MM.1S (cell line): ENCODE data around the gene HSBP1L1.

Experiments
- DNase-seq: peaks from one replicate; pipeline ENCODE4 v3.0.0-alpha.2; 2015
- H2AFZ ChIP-seq: fragments of 300-600 bp; sonication (generic); 2 replicates; pipeline ENCODE4 v1.6.0; 2016; ENCODE audit warnings: antibody characterized with exemption, low read length
- H3F3A ChIP-seq: fragments of 300-600 bp; sonication (generic); 2 replicates; pipeline ENCODE4 v1.6.1; 2016; ENCODE audit warnings: mild to moderate bottlenecking, antibody characterized with exemption, low read length, moderate library complexity, mixed read lengths; ENCODE audit not compliant: insufficient read depth
- H3K27ac ChIP-seq: fragments of 300-600 bp; sonication (generic); 2 replicates; pipeline ENCODE4 v1.5.1; 2016; ENCODE audit warnings: mild to moderate bottlenecking, low read length
- H3K27me3 ChIP-seq: fragments of 300-600 bp; sonication (generic); replicated peaks from 2 replicates; pipeline ENCODE4 v1.6.0; 2016; ENCODE audit warnings: low read length; ENCODE audit not compliant: insufficient read depth
- H3K36me3 ChIP-seq: fragments of 300-600 bp; sonication (generic); replicated peaks from 2 replicates; pipeline ENCODE4 v1.6.1; 2016; ENCODE audit warnings: mild to moderate bottlenecking, low read length, mixed read lengths; ENCODE audit not compliant: insufficient read depth
- H3K4me1 ChIP-seq: fragments of 300-600 bp; sonication (generic); 2 replicates; pipeline ENCODE4 v1.6.1; 2016; ENCODE audit warnings: low read length, mixed read lengths
- H3K4me2 ChIP-seq: fragments of 300-600 bp; sonication (generic); 2 replicates; pipeline ENCODE4 v1.6.0; 2016; ENCODE audit warnings: low read depth, low read length
- H3K4me3 ChIP-seq: fragments of 300-600 bp; sonication (generic); 2 replicates; pipeline ENCODE4 v1.5.1; 2016; ENCODE audit warnings: low read length, mixed read lengths
- H3K79me2 ChIP-seq: fragments of 300-600 bp; sonication (generic); 2 replicates; pipeline ENCODE4 v1.6.1; 2016; ENCODE audit warnings: mixed run types, low read length, mixed read lengths
- H3K9ac ChIP-seq: fragments of 300-600 bp; sonication (generic); 2 replicates; pipeline ENCODE4 v1.6.1; 2016; ENCODE audit warnings: low read length, mixed read lengths
- H3K9me2 ChIP-seq: fragments of 300-600 bp; sonication (generic); replicated peaks from 2 replicates; pipeline ENCODE4 v1.6.1; 2016; ENCODE audit warnings: mild to moderate bottlenecking, low read length, mixed read lengths; ENCODE audit not compliant: insufficient read depth
- H3K9me3 ChIP-seq: fragments of 300-600 bp; sonication (generic); replicated peaks from 2 replicates; pipeline ENCODE4 v1.6.1; 2016; ENCODE audit warnings: mild to moderate bottlenecking, low read length, mixed read lengths; ENCODE audit not compliant: insufficient read depth
- H4K20me1 ChIP-seq: fragments of 300-600 bp; sonication (generic); 2 replicates; pipeline ENCODE4 v1.6.1; 2016; ENCODE audit warnings: mild to moderate bottlenecking, low read length, moderate library complexity, mixed read lengths; ENCODE audit not compliant: insufficient read depth
- EZH2 ChIP-seq: fragments of 300-600 bp; sonication (generic); optimal IDR thresholded peaks from 2 replicates; pipeline ENCODE3; 2017; ENCODE audit warnings: low read depth, mild to moderate bottlenecking, antibody characterized with exemption, low read length, mixed read lengths
- EZH2phosphoT487 ChIP-seq: fragments of 300-600 bp; sonication (generic); IDR thresholded peaks from 2 replicates; pipeline ENCODE4 v1.6.1; 2018; ENCODE audit warnings: antibody characterized with exemption, low read length
- TF ChIP-seq, protein P1 (sequence below): fragments of 300-600 bp; sonication (generic); IDR thresholded peaks from 2 replicates; pipeline ENCODE4 v1.5.1; 2016; ENCODE audit warnings: antibody characterized with exemption, low read length, mixed read lengths

HSBP1L1 gene

DNA sequence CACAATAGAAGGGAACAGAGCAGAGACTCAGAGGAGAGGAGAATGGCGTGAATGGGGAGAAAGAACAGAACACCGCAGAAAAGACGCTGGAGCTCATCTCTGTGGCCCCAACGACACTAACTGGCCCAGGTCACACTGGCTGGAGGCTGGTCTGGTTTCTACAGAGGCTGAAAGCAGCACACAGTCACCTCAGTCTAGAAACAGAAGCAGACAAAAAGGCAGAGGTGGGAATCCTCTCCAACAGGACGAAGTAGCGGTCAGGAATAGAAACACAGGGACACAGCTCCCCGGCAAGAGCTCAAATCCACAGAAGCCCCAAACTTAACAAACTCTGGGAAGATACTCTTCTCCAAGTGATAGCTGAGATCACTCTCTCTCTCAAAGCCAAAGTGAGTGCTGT is 22.2 kb upstream of the HSBP1L1 start:
- Histone ChIP-seq H4K20me1 (no peaks in the 10 kb centered on the region), H3K4me3 (no peak overlapping the region), H3F3A (no peaks in the 10 kb centered on the region), H2AFZ (no peak overlapping the region), H3K9me2 (no peaks in the 10 kb centered on the region), H3K4me2 (no peak overlapping the region), H3K27me3 (no peaks in the 10 kb centered on the region), H3K36me3 (no peaks in the 10 kb centered on the region), H3K9me3 (no peaks in the 10 kb centered on the region), H3K4me1 (no peaks in the 10 kb centered on the region), H3K27ac (no peak overlapping the region), H3K9ac (no peak overlapping the region), H3K79me2 (peaks cover 8% of the 10 kb centered on the region; the same call in 1 of the 2 replicates)
- TF ChIP-seq, protein P1, sequence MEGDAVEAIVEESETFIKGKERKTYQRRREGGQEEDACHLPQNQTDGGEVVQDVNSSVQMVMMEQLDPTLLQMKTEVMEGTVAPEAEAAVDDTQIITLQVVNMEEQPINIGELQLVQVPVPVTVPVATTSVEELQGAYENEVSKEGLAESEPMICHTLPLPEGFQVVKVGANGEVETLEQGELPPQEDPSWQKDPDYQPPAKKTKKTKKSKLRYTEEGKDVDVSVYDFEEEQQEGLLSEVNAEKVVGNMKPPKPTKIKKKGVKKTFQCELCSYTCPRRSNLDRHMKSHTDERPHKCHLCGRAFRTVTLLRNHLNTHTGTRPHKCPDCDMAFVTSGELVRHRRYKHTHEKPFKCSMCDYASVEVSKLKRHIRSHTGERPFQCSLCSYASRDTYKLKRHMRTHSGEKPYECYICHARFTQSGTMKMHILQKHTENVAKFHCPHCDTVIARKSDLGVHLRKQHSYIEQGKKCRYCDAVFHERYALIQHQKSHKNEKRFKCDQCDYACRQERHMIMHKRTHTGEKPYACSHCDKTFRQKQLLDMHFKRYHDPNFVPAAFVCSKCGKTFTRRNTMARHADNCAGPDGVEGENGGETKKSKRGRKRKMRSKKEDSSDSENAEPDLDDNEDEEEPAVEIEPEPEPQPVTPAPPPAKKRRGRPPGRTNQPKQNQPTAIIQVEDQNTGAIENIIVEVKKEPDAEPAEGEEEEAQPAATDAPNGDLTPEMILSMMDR = no peak
- TF ChIP-seq EZH2 (no peak), EZH2phosphoT487 (no peak)
- DNase-seq = no peak

DNA sequence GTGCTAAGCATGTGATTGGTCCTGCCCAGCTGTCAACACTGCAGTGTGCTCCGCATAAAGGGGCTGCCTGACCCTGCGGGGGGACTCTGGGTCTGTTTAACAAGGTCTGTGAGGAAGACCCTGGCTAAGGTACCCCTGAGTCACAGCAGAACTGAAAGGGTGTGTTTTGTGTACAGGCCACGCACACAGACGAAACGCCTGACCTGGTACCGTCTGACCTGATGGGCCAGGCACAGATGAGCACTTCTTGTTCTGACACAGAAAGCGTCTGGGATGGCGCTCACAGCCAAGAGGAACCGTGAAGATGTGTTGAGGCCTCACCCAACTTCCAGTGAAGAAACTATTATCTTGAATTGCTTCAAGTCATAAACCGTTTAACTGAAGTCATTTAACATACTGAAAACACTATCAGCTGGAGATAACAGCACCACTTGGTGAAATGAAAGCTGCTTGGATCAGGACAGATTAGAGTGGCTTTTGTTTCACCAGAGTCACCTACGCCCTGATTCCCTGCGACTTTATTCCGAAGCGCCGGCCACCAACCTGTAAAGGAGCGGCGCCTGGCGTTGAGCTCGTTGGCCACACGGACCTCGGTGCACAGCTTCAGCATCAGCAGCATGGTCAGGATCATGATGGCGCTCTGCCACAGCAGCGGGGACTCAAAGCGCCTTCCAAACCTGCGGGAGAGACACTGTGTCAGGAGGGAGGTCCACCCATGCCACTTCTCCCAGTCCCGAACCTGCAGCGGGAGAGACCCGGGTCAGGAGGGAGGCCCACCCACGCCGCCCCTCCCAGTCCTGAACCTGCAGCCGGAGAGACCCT is 21.4 kb upstream of the HSBP1L1 start:
- H3K27me3 ChIP-seq = no peaks in the 10 kb centered on the region
- TF ChIP-seq, protein P1 = no peak
- no peak for TF ChIP-seq EZH2
- no peak for TF ChIP-seq EZH2phosphoT487
- H3K9me2 ChIP-seq = no peaks in the 10 kb centered on the region
- H3K9me3 ChIP-seq = no peaks in the 10 kb centered on the region
- peaks cover 4% of the 10 kb centered on the region; the same call in 1 of the 2 replicates for H3K79me2 ChIP-seq
- DNase-seq = no peak
- H3K4me2 ChIP-seq = no peak overlapping the region
- H4K20me1 ChIP-seq = no peaks in the 10 kb centered on the region
- no peak overlapping the region for H3K9ac ChIP-seq
- no peak overlapping the region for H3K27ac ChIP-seq
- no peaks in the 10 kb centered on the region for H3K36me3 ChIP-seq
- no peaks in the 10 kb centered on the region for H3K4me1 ChIP-seq
- H2AFZ ChIP-seq = no peak overlapping the region
- H3K4me3 ChIP-seq = no peak overlapping the region
- no peaks in the 10 kb centered on the region for H3F3A ChIP-seq

DNA sequence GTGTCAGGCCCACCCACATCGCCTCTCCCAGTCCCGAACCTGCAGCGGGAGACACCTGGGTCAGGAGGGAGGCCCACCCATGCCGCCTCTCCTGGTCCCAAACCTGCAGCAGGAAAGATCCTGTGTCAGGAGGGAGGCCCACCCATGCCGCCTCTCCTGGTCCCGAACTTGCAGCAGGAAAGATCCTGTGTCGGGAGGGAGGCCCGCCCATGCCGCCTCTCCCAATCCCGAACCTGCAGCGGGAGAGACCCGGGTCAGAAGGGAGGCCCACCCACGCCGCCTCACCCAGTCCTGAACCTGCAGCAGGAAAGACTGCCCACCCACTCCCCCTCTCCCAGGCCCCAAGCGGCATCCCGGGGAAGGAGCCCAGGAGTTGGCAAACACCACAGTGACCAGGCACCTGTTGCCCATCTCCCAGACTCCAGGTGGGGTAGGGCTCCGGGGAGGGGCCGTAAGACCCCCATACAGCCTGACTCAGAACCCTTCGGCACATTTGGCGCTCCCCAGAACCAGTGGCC is 20.8 kb upstream of the HSBP1L1 start:
- no peaks in the 10 kb centered on the region for H3K9me3 ChIP-seq
- TF ChIP-seq EZH2phosphoT487 = no peak
- TF ChIP-seq, protein P1 = no peak
- H3K36me3 ChIP-seq = no peaks in the 10 kb centered on the region
- no peaks in the 10 kb centered on the region for H4K20me1 ChIP-seq
- no peaks in the 10 kb centered on the region for H3K4me1 ChIP-seq
- no peak overlapping the region for H3K9ac ChIP-seq
- no peaks in the 10 kb centered on the region for H3F3A ChIP-seq
- H3K4me2 ChIP-seq = no peak overlapping the region
- H3K27me3 ChIP-seq = no peaks in the 10 kb centered on the region
- no peak overlapping the region for H3K27ac ChIP-seq
- peaks cover 4% of the 10 kb centered on the region; the same call in 1 of the 2 replicates for H3K79me2 ChIP-seq
- no peak overlapping the region for H3K4me3 ChIP-seq
- H2AFZ ChIP-seq = no peak overlapping the region
- DNase-seq = no peak
- H3K9me2 ChIP-seq = no peaks in the 10 kb centered on the region
